ENCODE measurements around the gene TRABD2A.
"Not testable (repeated sequence)": the region's sequence is repeated elsewhere in the genome, so short reads cannot be mapped to it uniquely, and the experiment has no call there.

The TRABD2A gene

GRCh38 chr2:84879584-84880394 is 1.1 kb downstream of the TRABD2A start:
- no peak for DNase-seq

- no peak for DNase-seq
These were observed 1.8 kb downstream of the TRABD2A start for GRCh38 chr2:84878896-84879583.

- no peak for DNase-seq
These were observed 2.4 kb downstream of the TRABD2A start for GRCh38 chr2:84878459-84878858.

DNA sequence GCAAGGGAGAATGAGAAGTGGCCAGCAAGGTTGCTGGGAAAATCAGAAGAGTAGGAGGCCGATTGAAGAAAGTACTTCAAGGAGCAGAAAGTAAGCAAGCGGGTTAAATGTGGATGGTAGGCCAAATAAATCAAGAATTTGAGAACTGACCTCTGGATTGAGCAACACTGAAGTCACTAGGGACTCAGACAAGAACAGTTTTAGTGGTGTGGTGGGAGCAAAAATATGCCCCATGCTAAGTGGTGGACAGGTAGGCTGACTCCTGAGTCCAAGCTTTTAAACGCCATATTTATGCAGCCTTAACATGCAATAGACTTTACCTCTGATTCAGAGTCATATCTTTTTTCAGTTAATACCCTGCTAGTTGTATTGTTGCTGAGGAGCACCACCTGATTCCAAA is 4.5 kb downstream of the TRABD2A start:
- no peak for DNase-seq

DNA sequence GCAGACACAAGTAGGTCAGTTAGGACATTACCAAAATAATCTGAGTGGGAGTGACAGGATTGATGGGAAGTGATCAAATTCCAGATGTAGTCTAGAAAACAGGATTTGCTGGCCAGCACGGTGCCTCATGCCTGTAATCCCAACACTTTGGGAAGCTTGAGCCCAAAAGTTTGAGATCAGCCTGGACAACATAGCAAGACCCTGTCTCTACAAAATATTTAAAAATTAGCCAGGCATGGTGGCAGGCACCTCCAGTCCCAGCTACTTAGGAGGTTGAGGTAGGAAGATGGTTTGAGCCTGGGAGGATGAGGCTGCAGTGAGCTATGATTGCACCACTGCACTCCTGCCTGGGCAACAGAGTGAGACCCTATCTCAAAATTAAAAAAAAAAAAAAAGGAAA is 5.3 kb downstream of the TRABD2A start:
- DNase-seq, result not testable (repeated sequence)

GRCh38 chr2:84875213-84875560 is 5.7 kb downstream of the TRABD2A start:
- DNase-seq, result no peak

- no peak for DNase-seq
These were observed 6.3 kb downstream of the TRABD2A start for GRCh38 chr2:84874381-84875212.

DNA sequence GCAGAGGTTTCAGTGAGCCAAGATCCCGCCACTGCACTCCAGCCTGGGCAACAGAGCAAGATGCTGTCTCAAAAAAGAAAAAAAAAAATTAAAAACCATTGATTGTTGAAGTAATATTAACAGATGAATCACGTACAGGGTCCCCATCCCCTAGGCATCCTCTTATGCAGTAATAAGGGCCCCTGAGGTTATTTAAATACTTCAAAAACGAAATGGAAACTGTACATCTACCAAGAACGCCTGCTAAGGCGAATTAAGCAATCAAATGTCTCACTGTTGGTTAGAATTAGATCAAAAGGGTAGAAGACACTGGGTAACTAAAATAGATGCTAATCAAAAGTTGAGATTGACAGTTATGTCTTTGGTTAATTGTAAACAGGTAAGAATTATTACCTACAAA is 7.5 kb downstream of the TRABD2A start:
- DNase-seq, result no peak

DNA sequence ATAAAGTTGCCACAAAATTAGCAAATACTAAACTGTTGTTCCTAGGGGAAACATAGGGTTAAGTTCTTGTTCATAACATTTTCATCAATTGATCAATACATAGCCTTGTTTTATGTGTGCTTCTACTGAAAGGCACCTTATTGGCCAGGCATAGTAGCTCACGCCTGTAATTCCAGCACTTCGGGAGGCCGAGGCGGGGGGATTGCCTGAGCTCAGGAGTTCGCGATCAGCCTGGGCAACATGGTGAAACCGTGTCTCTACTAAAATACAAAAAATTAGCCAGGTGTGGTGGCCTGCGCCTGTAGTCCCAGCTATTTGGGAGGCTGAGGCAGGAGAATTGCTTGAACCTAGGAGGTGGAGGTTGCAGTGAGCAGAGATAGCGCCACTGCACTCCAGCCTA is 8.2 kb downstream of the TRABD2A start:
- DNase-seq, result not testable (repeated sequence)

- no peak for DNase-seq
These were observed 10.6 kb downstream of the TRABD2A start for GRCh38 chr2:84870306-84870705.

GRCh38 chr2:84868327-84868726 is 12.6 kb downstream of the TRABD2A start:
- DNase-seq, result not testable (repeated sequence)

GRCh38 chr2:84866122-84866521 is 14.8 kb downstream of the TRABD2A start:
- DNase-seq, result no peak

DNA sequence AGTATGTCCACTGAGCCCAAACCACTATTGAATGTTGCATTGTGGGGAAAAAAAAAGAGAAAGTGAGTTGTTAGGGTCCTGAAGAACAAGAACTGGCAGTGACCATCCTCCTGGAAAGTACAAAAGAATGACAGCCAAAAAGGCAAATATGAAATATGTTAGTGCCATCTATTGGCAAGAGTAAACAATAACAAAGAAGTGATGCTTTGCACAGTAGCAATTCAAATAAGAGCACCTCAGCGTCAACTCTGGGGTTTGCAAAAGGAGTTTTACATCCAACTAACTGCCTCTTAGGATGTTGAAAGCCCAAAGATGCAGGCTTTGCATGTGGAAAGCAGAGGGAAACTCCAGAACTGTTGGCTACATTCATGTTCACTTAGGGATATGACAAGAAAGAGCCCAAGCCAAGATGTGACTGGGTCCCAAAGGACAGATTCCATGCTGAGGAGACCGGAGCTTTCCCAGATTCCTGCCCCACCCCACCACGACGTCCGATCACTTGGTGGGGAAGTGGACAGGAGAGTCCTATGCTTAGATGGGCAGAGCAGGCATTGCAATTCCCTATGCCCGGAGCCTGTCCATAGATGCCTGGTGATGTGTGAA is 15.6 kb downstream of the TRABD2A start:
- no peak for DNase-seq

- no peak for DNase-seq
These were observed 18.9 kb downstream of the TRABD2A start for GRCh38 chr2:84862006-84862405.

DNA sequence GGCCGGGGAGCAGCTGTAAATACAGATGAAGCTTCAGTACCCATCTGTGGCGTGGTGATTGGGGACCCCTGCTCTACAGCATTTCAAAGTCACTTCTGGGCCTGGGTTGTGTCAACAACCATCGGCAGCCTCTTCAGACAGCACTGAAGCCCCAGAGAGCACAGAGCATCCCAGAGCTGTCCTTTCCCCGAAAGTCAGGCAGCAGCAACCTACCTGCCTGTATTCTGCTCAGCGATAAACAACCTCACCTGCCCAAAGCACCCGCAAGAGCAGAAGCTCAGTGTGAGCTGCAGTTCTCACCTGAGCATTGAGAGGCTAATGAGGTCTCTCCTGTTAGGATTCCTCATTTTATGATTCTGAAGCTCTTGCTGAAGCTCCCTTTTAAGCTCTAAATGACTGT is 19.3 kb downstream of the TRABD2A start:
- no peak for DNase-seq

- DNase-seq, result no peak
These were observed 21.9 kb downstream of the TRABD2A start for GRCh38 chr2:84858937-84859336.

GRCh38 chr2:84858123-84858522 is 22.8 kb downstream of the TRABD2A start:
- DNase-seq, result no peak

- DNase-seq, result no peak
These were observed 23.3 kb downstream of the TRABD2A start for GRCh38 chr2:84857566-84857965.

DNA sequence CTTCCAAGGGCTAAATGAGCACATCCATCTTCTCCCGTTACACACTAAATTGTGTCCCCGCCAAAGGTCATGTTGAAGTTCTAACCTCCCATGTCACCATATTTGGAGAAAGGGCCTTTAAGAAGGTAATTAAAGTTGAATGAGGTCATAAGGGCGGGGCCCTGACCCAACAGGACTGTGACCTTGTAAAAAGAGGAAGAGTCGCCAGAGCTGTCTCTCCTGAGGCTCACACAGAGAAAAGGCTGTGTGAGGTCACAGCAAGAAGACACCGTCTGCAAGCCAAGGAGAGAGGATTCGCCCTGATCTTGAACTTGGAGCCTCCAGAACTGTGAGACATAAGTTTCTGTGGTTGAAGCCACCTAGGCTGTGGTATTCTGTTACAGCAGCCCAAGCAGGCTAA is 24.1 kb downstream of the TRABD2A start:
- no peak for DNase-seq

- no peak for DNase-seq
These were observed 25.2 kb downstream of the TRABD2A start for GRCh38 chr2:84855731-84856130.

- no peak for DNase-seq
These were observed 26.0 kb downstream of the TRABD2A start for GRCh38 chr2:84854850-84855249.

DNA sequence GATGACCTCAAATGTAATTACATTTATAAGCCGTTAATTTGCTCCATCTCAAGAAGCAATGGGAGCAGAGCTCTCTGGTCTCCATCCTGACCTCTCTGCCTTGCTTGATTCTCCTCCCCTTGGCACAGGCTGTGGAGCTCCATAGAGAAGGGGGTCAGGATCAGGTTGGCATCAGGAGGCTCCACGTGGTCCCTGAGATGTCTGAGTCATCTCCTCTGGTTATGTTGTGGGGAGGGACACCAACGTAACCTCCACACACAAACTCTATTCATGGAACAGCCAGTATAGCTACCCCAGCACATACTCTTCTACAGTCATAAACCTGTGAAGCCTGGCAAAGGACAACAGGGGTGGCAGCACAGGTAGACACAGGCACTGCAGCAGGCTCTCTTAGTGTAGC is 29.0 kb downstream of the TRABD2A start:
- no peak for DNase-seq

DNA sequence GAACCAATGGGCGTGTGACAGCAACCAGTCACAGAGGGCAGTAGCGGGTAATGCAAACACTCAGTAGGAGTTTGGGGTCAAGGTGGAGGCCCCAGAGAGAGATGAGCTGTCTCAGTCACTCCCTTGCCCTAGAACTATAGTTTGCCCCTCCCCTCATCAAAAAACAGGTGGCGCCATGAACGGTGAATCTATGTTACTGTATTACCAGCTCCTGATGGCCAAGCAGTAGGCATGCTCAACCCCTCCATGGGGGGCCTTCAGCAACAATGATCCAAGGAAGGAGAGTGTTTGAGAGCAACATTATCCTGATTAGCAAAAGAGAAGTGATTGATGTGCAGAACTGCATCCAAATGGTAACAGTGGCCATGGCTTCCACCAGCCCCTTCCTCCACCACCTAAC is 30.4 kb downstream of the TRABD2A start:
- DNase-seq, result no peak
